Astrocyte of the spinal cord (primary cell): ENCODE data around the gene ERCC3.

Source experiments
- DNase-seq: peaks from one replicate; pipeline ENCODE4 v3.0.0; 2011; ENCODE audit warnings: low read depth, low spot score
- H3K4me3 ChIP-seq: 2 replicates; pipeline ENCODE4 v1.5.1; 2011; ENCODE audit warnings: low read depth, mild to moderate bottlenecking, low read length, moderate library complexity
- in situ Hi-C: cut with HindIII; loops from 2 replicates; pipeline ENCODE4 v1.10.0; 2017; ENCODE audit warnings: low sequenced_read_pairs
- TF ChIP-seq, protein P1 (sequence below): IDR thresholded peaks from 2 replicates; pipeline ENCODE4 v1.5.1; 2012; ENCODE audit warnings: low read depth, mild to moderate bottlenecking, low read length, inconsistent platforms

ERCC3 gene

GRCh38 chr2:127293748-127294562, at the start of gene ERCC3:
Gene ERCC3 (minus strand): TSS chr2:127294144. CDS start chr2:127294081, 63 bp downstream.
- DNase-seq = peak; percentile 80
- H3K4me3 ChIP-seq = peak within 1 kb of the TSS; percentile 89
- TF ChIP-seq, protein P1, sequence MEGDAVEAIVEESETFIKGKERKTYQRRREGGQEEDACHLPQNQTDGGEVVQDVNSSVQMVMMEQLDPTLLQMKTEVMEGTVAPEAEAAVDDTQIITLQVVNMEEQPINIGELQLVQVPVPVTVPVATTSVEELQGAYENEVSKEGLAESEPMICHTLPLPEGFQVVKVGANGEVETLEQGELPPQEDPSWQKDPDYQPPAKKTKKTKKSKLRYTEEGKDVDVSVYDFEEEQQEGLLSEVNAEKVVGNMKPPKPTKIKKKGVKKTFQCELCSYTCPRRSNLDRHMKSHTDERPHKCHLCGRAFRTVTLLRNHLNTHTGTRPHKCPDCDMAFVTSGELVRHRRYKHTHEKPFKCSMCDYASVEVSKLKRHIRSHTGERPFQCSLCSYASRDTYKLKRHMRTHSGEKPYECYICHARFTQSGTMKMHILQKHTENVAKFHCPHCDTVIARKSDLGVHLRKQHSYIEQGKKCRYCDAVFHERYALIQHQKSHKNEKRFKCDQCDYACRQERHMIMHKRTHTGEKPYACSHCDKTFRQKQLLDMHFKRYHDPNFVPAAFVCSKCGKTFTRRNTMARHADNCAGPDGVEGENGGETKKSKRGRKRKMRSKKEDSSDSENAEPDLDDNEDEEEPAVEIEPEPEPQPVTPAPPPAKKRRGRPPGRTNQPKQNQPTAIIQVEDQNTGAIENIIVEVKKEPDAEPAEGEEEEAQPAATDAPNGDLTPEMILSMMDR = no peak
- in situ Hi-C loops = no loop called here

DNA sequence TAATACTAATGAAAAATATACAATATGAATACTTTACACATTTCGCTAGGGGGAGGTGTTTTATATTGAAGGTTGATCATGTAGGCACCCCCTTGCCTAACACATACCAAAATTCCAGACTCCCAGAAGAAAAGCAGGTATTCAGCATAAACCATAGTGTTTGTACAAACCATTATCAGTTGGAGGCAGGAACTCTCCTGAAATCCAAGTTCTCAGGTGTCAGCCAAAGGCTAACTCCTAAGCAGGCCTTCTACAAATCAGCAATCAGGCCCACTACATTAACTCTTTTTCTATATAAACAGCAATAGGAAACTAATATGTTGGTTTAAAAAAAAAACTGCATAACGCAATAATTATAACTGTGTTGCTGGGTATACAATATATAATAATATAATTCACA, 49.3 kb upstream of the ERCC3 start:
- DNase-seq = no peak
- no peak overlapping the region for H3K4me3 ChIP-seq
- in situ Hi-C loops = no loop called here
- TF ChIP-seq, protein P1 = no peak

DNA sequence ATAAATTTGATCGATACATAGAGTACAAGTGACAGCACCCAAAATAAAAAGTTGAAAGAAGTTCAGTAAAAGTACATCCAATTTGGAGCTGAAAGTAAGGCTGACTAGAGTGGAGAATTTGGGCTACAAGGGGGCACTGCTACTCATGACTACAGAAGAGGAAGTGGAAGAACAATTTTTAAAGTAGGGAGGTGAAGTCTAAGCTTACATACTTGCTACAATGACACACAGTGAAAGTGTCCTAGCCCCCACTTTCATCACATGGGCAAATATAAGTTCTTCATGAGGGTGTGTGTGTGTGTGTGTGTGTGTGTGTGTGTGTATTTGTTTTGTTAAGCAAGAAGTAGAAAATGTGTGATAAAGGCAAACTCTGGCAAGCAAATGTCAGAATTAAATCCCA, 48.2 kb upstream of the ERCC3 start:
- in situ Hi-C loops = no loop called here
- H3K4me3 ChIP-seq = no peak overlapping the region
- DNase-seq = no peak
- TF ChIP-seq, protein P1 = no peak

DNA sequence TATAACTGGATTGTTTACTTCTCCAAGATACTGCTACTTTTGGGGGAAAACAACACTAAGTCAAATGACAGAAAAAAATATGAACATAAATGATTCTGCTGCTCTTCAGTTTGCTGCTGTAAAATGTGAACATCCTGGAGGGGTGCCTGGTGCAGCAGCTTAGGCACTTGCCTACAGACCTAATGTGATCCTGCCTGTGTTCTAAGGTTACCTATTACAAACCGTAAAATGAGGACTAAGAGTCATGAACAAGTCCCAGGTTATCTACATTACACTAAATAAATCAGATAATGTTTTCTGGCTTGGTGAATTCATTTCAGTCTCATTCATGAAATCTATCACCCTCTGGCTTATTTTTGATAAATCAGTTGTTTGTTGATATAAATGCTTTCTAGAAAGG, 38.4 kb upstream of the ERCC3 start:
- TF ChIP-seq, protein P1 = no peak
- no peak for DNase-seq
- H3K4me3 ChIP-seq = no peak overlapping the region
- in situ Hi-C loops = no loop called here

- in situ Hi-C loops = no loop called here
- H3K4me3 ChIP-seq = no peak overlapping the region
- no peak for DNase-seq
- TF ChIP-seq, protein P1 = no peak
These were observed 36.8 kb upstream of the ERCC3 start for GRCh38 chr2:127330753-127331152.

DNA sequence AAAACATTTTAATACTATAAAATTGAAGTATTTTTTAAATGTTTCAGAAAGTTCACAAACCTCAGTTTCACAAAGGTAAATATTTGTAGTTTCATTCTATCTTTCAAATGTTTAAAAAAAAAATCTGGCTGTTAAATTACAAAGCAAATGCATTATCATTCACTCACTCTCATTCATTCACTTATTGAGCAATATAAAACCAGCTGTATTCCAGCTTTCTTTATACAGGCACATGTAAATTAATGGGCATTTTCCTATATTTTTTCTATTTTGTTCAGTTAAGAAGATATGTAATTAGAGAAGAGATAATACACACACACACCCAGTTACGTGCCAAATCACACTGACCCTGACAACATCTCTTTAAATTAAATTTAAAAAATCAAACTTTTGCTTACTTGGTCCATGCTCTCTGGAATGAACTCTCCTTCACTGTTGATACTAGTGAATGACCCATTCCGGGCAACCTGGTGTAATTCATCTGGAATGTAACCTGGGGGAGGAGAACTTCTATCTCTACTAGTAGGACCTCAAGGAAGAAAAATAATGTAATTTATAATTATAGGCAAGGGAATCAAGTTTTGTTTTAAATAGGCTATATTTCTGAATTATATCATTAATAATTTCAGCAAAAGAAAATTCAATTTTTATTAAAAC, 32.5 kb upstream of the ERCC3 start:
- no peak overlapping the region for H3K4me3 ChIP-seq
- no peak for DNase-seq
- in situ Hi-C loops = no loop called here
- TF ChIP-seq, protein P1 = no peak
